A549 (cell line): ENCODE measurements around the gene ZNF423. TPM values are rescaled to one million over a fixed set of nuclear protein-coding genes. Genes with fewer than 3 reads are reported as not detected.

ENCODE experiments used
- ATAC-seq, 2 experiments: fragments of 200-7000 bp in 1 of 2; fragments of >200 bp in 1 of 2; cut with Nextera tagmentation in 1 of 2; cut with Tn5 transposase in 1 of 2; 3 replicates each; pipeline versions ENCODE4 v1.8.0 to v1.9.1; 2018 to 2020; ENCODE audit warnings: mild to moderate bottlenecking in 1 of 2, moderate library complexity in 1 of 2
- CTCF ChIA-PET: fragments of 300-600 bp; sonication (Branson Sonifier 250); formaldehyde crosslinking; extraction: SDS; loops from one replicate; lab custom pipeline; 2021; ENCODE audit warnings: antibody characterized with exemption, inconsistent platforms; lab: Yijun Ruan, JAX
- POLR2A ChIA-PET: fragments of 350-600 bp; formaldehyde crosslinking; extraction: SDS; loops from one replicate; lab custom pipeline; 2021; ENCODE audit warnings: antibody characterized with exemption, inconsistent platforms; lab: Yijun Ruan, JAX
- DNase-seq, 2 experiments: peaks; one replicate each; pipeline versions ENCODE4 v3.0.0 to v3.0.0-alpha.2; 2011 to 2016; ENCODE audit warnings: low read depth in 1 of 2, low spot score in 1 of 2
- FAIRE-seq: peaks from 2 replicates; lab custom pipeline; 2011; peaks lifted over from hg19 to GRCh38; lab: Jason Lieb, UNC
- H3K27ac ChIP-seq, 2 experiments: fragments of >200 bp; sonication (Bioruptor Twin); formaldehyde crosslinking; 3 replicates each; pipeline ENCODE4 v1.5.1; 2016 to 2017
- H3K4me1 ChIP-seq: fragments of >200 bp; sonication (Bioruptor Twin); formaldehyde crosslinking; 3 replicates; pipeline ENCODE4 v1.6.1; 2016
- H3K4me2 ChIP-seq: fragments of >200 bp; sonication (Bioruptor Twin); formaldehyde crosslinking; 3 replicates; pipeline ENCODE4 v1.6.1; 2016
- H3K4me3 ChIP-seq: fragments of >200 bp; sonication (Bioruptor Twin); formaldehyde crosslinking; 3 replicates; pipeline ENCODE4 v1.5.1; 2016
- H3K9me3 ChIP-seq: fragments of >200 bp; sonication (Bioruptor Twin); formaldehyde crosslinking; 3 replicates; pipeline ENCODE4 v1.6.1; 2016
- BCL3 ChIP-seq: fragments of >200 bp; sonication (Bioruptor Twin); formaldehyde crosslinking; IDR thresholded peaks from 3 replicates; pipeline ENCODE4 v1.6.1; 2016
- BHLHE40 ChIP-seq: IDR thresholded peaks from 2 replicates; pipeline ENCODE4 v1.6.1; 2012; ENCODE audit warnings: low read depth, low read length, inconsistent platforms
- CBX2 ChIP-seq: fragments of 200-600 bp; sonication (generic); IDR thresholded peaks from 2 replicates; pipeline ENCODE4 v1.6.1; 2016; ENCODE audit warnings: low read depth, mild to moderate bottlenecking, borderline replicate concordance
- CEBPB ChIP-seq, 2 experiments: fragments of >200 bp in 1 of 2; sonication (Bioruptor Twin) in 1 of 2; formaldehyde crosslinking in 1 of 2; IDR thresholded peaks; 2 replicates each; pipeline ENCODE4 v1.6.1; 2012 to 2016
- CHD2 ChIP-seq: fragments of 150-350 bp; IDR thresholded peaks from 2 replicates; pipeline ENCODE4 v1.6.1; 2014; ENCODE audit warnings: low read length; ENCODE audit not compliant: partially characterized antibody
- EHF ChIP-seq: fragments of 250-450 bp; sonication (Bioruptor Pico); IDR thresholded peaks from 2 replicates; pipeline ENCODE4 v1.5.0; 2020; ENCODE audit warnings: mild to moderate bottlenecking
- EHMT2 ChIP-seq: fragments of 200-600 bp; sonication (generic); IDR thresholded peaks from 2 replicates; pipeline ENCODE4 v1.6.1; 2016; ENCODE audit warnings: antibody characterized with exemption, low read depth, mild to moderate bottlenecking, moderate library complexity
- FOSL2 ChIP-seq, 2 experiments: fragments of 450-650 bp in 1 of 2; fragments of >200 bp in 1 of 2; sonication (Bioruptor Twin) in 1 of 2; formaldehyde crosslinking; IDR thresholded peaks; 2 replicates each; pipeline versions ENCODE4 v1.5.0 to v1.6.1; 2016 to 2020; ENCODE audit warnings: mild to moderate bottlenecking in 1 of 2, moderate library complexity in 1 of 2
- GATA3 ChIP-seq: IDR thresholded peaks from 2 replicates; pipeline ENCODE4 v1.6.1; 2012; ENCODE audit warnings: borderline replicate concordance
- HEYL ChIP-seq: fragments of 250-450 bp; sonication (Bioruptor Pico); IDR thresholded peaks from 2 replicates; pipeline ENCODE4 v1.8.0; 2021; ENCODE audit warnings: mild to moderate bottlenecking, moderate library complexity
- HOXB5 ChIP-seq: fragments of 250-450 bp; sonication (Bioruptor Pico); IDR thresholded peaks from 2 replicates; pipeline ENCODE4 v1.5.0; 2020; ENCODE audit warnings: mild to moderate bottlenecking, moderate library complexity
- JUN ChIP-seq, 2 experiments: fragments of >200 bp; sonication (Bioruptor Twin); formaldehyde crosslinking; IDR thresholded peaks; 2 replicates in 1 of 2; 3 replicates in 1 of 2; pipeline ENCODE4 v1.6.1; 2016 to 2017
- KDM1A ChIP-seq: fragments of 200-600 bp; sonication (generic); IDR thresholded peaks from 2 replicates; pipeline ENCODE4 v1.6.1; 2016; ENCODE audit warnings: low read depth, mild to moderate bottlenecking
- MAZ ChIP-seq: fragments of 150-350 bp; IDR thresholded peaks from 2 replicates; pipeline ENCODE4 v1.6.1; 2014; ENCODE audit warnings: antibody characterized with exemption, low read depth, low read length, borderline replicate concordance
- MYC ChIP-seq: IDR thresholded peaks from 2 replicates; pipeline ENCODE4 v1.6.1; 2012; ENCODE audit warnings: mild to moderate bottlenecking, inconsistent platforms, low read length, improper control_type of control experiment, borderline replicate concordance
- POLR2AphosphoS2 ChIP-seq: conservative IDR thresholded peaks from 2 replicates; pipeline ENCODE4 v1.6.1; 2012; ENCODE audit warnings: low read length, improper control_type of control experiment, inconsistent platforms
- RAD21 ChIP-seq, 2 experiments: fragments of >200 bp in 1 of 2; sonication (Bioruptor Twin) in 1 of 2; formaldehyde crosslinking in 1 of 2; IDR thresholded peaks in 1 of 2; conservative IDR thresholded peaks in 1 of 2; 2 replicates in 1 of 2; 3 replicates in 1 of 2; pipeline ENCODE4 v1.6.1; 2012 to 2018; ENCODE audit warnings: inconsistent platforms in 1 of 2
- RARB ChIP-seq: fragments of 250-450 bp; sonication (Bioruptor Pico); IDR thresholded peaks from 2 replicates; pipeline ENCODE4 v1.8.0; 2021; ENCODE audit warnings: mild to moderate bottlenecking, moderate library complexity
- RFX5 ChIP-seq: fragments of 450-650 bp; IDR thresholded peaks from 2 replicates; pipeline ENCODE4 v1.7.1; 2014; ENCODE audit warnings: antibody characterized with exemption, mild to moderate bottlenecking, moderate library complexity
- SREBF2 ChIP-seq: fragments of 450-650 bp; IDR thresholded peaks from 2 replicates; pipeline ENCODE4 v1.6.1; 2014; ENCODE audit warnings: mild to moderate bottlenecking, moderate library complexity
- TP53 ChIP-seq: fragments of 250-450 bp; sonication (Bioruptor Pico); IDR thresholded peaks from 2 replicates; pipeline ENCODE4 v1.5.0; 2021; ENCODE audit warnings: mild to moderate bottlenecking, moderate library complexity
- ZC3H11A ChIP-seq: fragments of 450-650 bp; IDR thresholded peaks from 2 replicates; pipeline ENCODE4 v1.6.1; 2014; ENCODE audit warnings: antibody characterized with exemption, mild to moderate bottlenecking
- ZFP36 ChIP-seq: fragments of 450-650 bp; IDR thresholded peaks from 2 replicates; pipeline ENCODE4 v1.6.1; 2014; ENCODE audit warnings: borderline replicate concordance; ENCODE audit not compliant: partially characterized antibody
- WGBS: methylation state at CpG from one replicate; pipeline ENCODE4 v1.1.6; 2017; ENCODE audit errors: missing lambda C conversion rate; 5-methylcytosine and 5-hydroxymethylcytosine counted together
- polyA plus RNA-seq, 4 experiments: library from polyadenylated mRNA; depleted of rRNA in 3 of 4; stranded (reverse); fragments of >200 nt; fragmentation: RNase III in 1 of 4; extraction: RNeasy Plus Mini Kit Qiagen cat#74134 plus additional on column Dnase treatment in 1 of 4; gene quantifications; 2 replicates in 3 of 4; 3 replicates in 1 of 4; pipeline ENCODE4 v1.2.3, GENCODE V29; 2011 to 2017
- TF ChIP-seq, protein P1 (sequence below): fragments of >200 bp; sonication (Bioruptor Twin); formaldehyde crosslinking; IDR thresholded peaks from 2 replicates; pipeline ENCODE4 v1.6.1; 2016
- TF ChIP-seq, protein P2 (sequence below): fragments of >200 bp; sonication (Bioruptor Twin); formaldehyde crosslinking; IDR thresholded peaks from 3 replicates; pipeline ENCODE4 v1.5.1; 2016
- TF ChIP-seq, protein P3 (sequence below): fragments of 450-650 bp; IDR thresholded peaks from 2 replicates; pipeline ENCODE4 v1.6.1; 2014; ENCODE audit warnings: antibody characterized with exemption
- TF ChIP-seq, protein P4 (sequence below): IDR thresholded peaks from 2 replicates; pipeline ENCODE4 v1.6.1; 2012

Gene ZNF423
- polyA plus RNA-seq, 2 of the 4 experiments (the other 2 are of a cell fraction) = 0.04 to 0.10 TPM

GRCh38 chr16:49502136-49502881 is 353.6 kb downstream of the ZNF423 start:
- Histone ChIP-seq H3K4me3 (no peak overlapping the region), H3K4me2 (no peak overlapping the region)
- DNase-seq = no peak
- TF ChIP-seq ZFP36 (no peak), RARB (no peak), GATA3 (no peak), CEBPB (IDR thresholded peaks at IDR 0.05) (no peak), BCL3 (no peak), BHLHE40 (no peak), RFX5 (no peak), TP53 (CRISPR knock-in tag) (no peak), JUN (IDR thresholded peaks at IDR 0.05) (no peak), ZC3H11A (no peak)
- TF ChIP-seq, protein P1, sequence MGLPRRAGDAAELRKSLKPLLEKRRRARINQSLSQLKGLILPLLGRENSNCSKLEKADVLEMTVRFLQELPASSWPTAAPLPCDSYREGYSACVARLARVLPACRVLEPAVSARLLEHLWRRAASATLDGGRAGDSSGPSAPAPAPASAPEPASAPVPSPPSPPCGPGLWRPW = no peak
- TF ChIP-seq, protein P2, sequence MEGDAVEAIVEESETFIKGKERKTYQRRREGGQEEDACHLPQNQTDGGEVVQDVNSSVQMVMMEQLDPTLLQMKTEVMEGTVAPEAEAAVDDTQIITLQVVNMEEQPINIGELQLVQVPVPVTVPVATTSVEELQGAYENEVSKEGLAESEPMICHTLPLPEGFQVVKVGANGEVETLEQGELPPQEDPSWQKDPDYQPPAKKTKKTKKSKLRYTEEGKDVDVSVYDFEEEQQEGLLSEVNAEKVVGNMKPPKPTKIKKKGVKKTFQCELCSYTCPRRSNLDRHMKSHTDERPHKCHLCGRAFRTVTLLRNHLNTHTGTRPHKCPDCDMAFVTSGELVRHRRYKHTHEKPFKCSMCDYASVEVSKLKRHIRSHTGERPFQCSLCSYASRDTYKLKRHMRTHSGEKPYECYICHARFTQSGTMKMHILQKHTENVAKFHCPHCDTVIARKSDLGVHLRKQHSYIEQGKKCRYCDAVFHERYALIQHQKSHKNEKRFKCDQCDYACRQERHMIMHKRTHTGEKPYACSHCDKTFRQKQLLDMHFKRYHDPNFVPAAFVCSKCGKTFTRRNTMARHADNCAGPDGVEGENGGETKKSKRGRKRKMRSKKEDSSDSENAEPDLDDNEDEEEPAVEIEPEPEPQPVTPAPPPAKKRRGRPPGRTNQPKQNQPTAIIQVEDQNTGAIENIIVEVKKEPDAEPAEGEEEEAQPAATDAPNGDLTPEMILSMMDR = no peak
- TF ChIP-seq, protein P3, sequence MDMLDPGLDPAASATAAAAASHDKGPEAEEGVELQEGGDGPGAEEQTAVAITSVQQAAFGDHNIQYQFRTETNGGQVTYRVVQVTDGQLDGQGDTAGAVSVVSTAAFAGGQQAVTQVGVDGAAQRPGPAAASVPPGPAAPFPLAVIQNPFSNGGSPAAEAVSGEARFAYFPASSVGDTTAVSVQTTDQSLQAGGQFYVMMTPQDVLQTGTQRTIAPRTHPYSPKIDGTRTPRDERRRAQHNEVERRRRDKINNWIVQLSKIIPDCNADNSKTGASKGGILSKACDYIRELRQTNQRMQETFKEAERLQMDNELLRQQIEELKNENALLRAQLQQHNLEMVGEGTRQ = no peak
- TF ChIP-seq, protein P4, sequence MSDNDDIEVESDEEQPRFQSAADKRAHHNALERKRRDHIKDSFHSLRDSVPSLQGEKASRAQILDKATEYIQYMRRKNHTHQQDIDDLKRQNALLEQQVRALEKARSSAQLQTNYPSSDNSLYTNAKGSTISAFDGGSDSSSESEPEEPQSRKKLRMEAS = no peak
- TF ChIP-seq, all 56 proteins: peak for 0
- WGBS = 36% methylated on average over 11 of the region's 13 CpGs
- POLR2A ChIA-PET = no interaction called here
- H3K9me3 ChIP-seq = no peaks in the 10 kb centered on the region
- no peak for FAIRE-seq
- no peak overlapping the region for H3K27ac ChIP-seq
- no peaks in the 10 kb centered on the region for H3K4me1 ChIP-seq
- ATAC-seq = no peak
- CTCF ChIA-PET = interaction anchor here (1.7 kb wide), 1 partner anchor 10 kb away, joined by 5 read pairs; no protein-coding TSS in a partner anchor

GRCh38 chr16:49499869-49500610 is 355.9 kb downstream of the ZNF423 start:
- TF ChIP-seq, protein P4 = no peak
- TF ChIP-seq JUN (IDR thresholded peaks at IDR 0.05) (no peak), MYC (no peak), HOXB5 (no peak), RAD21 (conservative IDR thresholded peaks at IDR 0.05 in 1 of 2, IDR thresholded peaks at IDR 0.05 in 1 of 2) (no peak), EHF (no peak), EHMT2 (no peak), RARB (no peak), HEYL (CRISPR knock-in tag) (no peak), CBX2 (no peak), KDM1A (no peak), MAZ (no peak), POLR2AphosphoS2 (no peak), FOSL2 (IDR thresholded peaks at IDR 0.05) (no peak), FOSL2 (CRISPR knock-in tag; IDR thresholded peaks at IDR 0.05) (no peak), CHD2 (no peak), SREBF2 (no peak)
- TF ChIP-seq, protein P2 = no peak
- TF ChIP-seq, protein P1 = no peak
- WGBS = 57% methylated on average over 7 of the region's 7 CpGs
- CTCF ChIA-PET = no interaction called here

More at GRCh38 chr16:49499869-49500610, 355.9 kb downstream of the ZNF423 start:
- no peak overlapping the region for H3K27ac ChIP-seq
- ATAC-seq (no peak), FAIRE-seq (no peak), DNase-seq (no peak)
- H3K4me1 ChIP-seq = no peaks in the 10 kb centered on the region
- POLR2A ChIA-PET = no interaction called here
- no peak overlapping the region for H3K4me3 ChIP-seq
- H3K4me2 ChIP-seq = no peak overlapping the region
- H3K9me3 ChIP-seq = no peaks in the 10 kb centered on the region
